Loucy (cell line): ENCODE measurements around the gene PAQR4.

Experiments
- EZH2phosphoT487 ChIP-seq: fragments of 200-600 bp; IDR thresholded peaks from 2 replicates; pipeline ENCODE4 v1.6.1; 2018; ENCODE audit warnings: antibody characterized with exemption, mild to moderate bottlenecking, moderate library complexity, borderline replicate concordance
- TF ChIP-seq, protein P1 (sequence below): fragments of 200-600 bp; sonication (generic); conservative IDR thresholded peaks from 2 replicates; pipeline ENCODE4 v1.5.1; 2014; ENCODE audit warnings: mild to moderate bottlenecking, antibody characterized with exemption, low read length

DNA sequence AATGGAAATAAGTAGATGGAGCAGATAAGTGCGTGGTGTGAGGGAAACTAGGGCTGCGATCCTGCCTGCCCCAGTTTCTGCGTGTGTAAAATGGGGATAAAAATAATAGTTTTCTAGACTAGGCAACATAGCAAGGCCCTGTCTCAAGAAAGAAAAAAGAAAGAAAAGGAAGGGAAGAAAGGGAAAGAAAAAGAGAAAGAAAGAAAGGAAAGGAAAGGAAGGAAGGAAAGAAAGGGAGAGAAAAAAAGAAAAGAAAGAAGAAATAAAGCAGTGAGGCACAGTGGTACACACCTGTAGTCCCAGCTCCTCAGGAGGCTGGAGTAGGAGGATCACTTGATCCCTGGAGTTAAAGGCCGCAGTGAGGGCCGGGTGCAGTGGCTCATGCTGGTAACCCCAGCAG lies 13.3 kb downstream of the PAQR4 start:
- TF ChIP-seq, protein P1, sequence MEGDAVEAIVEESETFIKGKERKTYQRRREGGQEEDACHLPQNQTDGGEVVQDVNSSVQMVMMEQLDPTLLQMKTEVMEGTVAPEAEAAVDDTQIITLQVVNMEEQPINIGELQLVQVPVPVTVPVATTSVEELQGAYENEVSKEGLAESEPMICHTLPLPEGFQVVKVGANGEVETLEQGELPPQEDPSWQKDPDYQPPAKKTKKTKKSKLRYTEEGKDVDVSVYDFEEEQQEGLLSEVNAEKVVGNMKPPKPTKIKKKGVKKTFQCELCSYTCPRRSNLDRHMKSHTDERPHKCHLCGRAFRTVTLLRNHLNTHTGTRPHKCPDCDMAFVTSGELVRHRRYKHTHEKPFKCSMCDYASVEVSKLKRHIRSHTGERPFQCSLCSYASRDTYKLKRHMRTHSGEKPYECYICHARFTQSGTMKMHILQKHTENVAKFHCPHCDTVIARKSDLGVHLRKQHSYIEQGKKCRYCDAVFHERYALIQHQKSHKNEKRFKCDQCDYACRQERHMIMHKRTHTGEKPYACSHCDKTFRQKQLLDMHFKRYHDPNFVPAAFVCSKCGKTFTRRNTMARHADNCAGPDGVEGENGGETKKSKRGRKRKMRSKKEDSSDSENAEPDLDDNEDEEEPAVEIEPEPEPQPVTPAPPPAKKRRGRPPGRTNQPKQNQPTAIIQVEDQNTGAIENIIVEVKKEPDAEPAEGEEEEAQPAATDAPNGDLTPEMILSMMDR = no peak
- TF ChIP-seq EZH2phosphoT487 = no peak
